ENCODE data around the gene ANK3. TPM values are rescaled to one million over a fixed set of nuclear protein-coding genes. Genes with fewer than 3 reads are reported as not detected.

ANK3 gene
- polyA plus RNA-seq, 4 donors = 115 to 159 (median 141) TPM

DNA sequence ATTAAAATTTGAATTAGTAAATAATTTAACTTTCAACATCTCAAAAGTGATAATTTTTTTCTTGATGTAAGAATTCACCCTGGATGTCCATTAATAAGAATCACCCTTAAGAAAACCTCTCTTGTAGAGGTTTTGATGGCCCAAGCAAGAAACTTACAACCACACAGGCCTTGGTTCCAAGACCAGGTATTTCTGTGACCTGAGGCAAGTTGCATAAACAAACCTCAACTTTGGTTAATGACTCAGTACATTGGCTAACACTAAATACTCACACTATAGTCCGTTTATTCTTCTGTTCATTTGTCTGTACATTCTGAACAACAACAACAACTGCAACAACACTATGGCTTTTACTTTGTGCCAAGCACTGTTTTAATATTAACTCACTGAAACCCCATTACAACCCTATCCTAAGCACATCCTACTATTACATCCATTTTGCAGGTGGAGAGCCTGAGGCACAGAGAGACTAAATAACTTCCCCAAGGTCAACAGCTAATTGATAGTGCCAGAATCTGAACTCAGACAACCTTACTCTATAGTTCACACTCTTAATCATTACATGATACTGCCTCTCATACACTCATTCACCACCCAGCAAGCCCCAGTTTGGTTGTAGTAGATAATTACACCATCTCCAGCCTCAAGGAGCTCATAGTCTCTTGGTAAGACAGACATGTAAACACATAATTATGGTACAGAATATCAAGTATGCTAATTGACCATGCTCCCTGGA is 6.6 kb downstream of the ANK3 start:
- no peak for DNase-seq (ENCODE audit: low read depth in 4 of 4, low spot score in 2 of 4)

DNA sequence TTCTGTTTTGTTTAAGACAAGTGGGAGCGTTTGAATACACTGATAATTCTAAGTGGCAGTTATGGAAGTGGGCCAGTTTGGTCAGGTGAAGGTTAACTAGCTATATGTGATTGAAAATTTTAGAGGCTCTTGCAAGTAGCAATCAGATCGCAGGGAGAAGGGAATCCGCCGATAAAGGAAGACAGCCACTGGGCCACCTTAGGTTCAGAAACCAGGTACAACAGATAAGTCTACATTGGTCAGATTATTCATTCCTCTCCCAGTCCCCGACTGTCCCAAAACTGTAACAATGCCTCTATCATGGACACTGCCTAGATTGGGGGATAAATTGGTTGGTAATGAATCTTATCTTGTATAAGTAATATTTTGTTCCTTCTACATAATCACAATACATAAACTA is 8.9 kb downstream of the ANK3 start:
- DNase-seq (ENCODE audit: low read depth in 4 of 4, low spot score in 2 of 4) = no peak

DNA sequence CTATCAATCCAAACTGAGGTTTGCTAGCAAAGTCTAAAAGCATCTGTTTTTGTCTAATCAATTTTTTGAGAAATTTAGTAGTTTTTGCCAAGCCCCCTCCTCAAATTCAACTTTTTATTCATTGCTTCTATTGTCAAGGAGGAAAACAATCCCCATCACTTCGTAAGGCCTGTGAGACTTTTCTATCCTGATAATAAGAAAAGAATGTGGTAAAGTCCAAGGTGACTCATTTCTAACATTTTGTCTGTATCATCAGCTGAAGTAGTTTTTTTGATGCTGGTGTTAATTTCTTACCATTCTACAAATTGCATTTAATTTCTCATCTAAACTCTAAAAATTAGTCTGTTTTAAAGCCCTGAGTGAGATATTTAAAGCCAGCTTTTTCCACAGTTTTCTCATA is 11.7 kb downstream of the ANK3 start:
- no peak for DNase-seq (ENCODE audit: low read depth in 4 of 4, low spot score in 2 of 4)

DNA sequence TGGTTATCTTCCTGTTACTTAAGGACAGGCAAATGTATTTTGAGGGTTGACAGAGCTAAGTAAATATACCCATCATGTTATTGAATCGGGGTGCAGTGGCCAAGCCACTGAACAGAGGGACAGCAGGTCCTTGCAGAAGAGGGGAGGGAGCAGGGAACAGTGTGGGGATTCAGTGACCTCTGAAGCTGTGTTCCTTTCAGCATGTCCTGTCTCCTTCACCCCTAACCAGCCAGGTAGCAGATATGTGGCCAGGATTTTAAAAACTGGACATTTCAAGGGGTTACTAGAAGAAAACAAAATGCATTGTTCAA is 12.7 kb downstream of the ANK3 start:
- DNase-seq (ENCODE audit: low read depth in 4 of 4, low spot score in 2 of 4) = no peak

DNA sequence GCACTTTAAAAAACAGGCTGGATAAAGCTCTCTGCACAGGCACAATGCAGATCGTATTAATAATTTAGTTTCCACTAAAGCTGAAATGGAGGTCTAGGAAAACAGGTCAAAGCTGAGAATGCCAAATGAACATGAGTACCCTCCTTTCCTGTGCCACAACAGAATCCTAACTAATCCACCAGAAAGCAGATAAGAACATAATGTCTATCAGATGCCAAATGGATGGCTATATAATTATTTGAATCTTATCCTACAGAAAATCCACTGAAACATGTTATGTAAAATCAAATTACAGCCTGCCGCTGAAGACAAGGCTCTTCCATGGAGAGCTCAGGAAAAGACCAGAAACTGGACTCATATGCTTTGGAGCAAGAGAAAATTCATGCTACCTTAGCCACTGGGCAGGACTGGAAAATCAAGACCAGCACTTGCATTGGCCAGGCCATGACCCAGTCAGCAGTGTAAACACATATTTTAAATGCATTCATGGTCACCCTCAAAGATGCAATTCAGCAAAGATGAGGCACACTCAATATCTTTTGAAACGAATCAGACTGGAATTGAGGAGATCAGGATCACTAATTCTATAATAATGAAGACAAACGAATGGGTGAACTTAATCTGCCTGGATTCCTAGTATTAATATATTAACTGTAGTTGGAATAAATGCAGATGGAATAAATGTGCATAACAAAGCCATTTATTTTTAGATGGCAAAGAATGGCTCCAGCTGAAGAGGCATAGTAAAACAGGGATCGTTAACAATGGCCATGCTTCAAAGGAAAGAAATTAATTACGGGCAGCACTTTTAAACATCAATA is 13.2 kb downstream of the ANK3 start:
- DNase-seq (ENCODE audit: low read depth in 4 of 4, low spot score in 2 of 4) = no peak

DNA sequence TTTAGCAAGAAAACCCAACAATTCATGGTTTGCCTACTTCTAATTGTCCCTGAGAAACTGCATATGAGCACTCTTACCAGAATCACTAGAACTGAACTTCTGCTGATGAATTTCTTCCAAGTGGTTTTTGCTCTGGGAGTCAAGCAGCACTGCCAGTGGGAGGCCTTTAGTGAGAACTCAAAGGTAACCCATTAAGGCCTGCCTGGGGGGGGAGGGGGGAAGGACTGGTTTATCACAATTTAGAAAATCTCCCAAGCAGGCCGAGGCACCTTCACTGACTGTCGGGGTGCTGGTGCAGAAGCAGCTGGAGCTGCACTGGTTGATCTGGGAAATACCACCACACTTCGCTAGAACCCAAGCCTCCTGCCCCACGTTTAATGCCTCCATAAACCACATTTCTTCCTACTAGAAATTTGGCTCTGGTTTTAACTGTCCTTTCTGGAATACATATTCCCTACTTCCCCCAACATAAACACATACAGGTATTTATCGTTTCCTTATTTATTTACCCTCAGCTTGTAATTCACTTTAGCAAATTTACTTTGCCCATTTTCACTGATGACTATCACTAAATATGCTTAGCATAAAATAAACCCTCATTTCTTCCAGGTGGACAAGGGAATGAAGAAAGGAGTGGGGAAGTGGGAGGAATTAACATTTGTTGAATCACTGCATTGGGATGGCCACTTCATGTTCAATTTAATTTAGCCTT is 14.2 kb downstream of the ANK3 start:
- DNase-seq (ENCODE audit: low read depth in 4 of 4, low spot score in 2 of 4) = no peak

DNA sequence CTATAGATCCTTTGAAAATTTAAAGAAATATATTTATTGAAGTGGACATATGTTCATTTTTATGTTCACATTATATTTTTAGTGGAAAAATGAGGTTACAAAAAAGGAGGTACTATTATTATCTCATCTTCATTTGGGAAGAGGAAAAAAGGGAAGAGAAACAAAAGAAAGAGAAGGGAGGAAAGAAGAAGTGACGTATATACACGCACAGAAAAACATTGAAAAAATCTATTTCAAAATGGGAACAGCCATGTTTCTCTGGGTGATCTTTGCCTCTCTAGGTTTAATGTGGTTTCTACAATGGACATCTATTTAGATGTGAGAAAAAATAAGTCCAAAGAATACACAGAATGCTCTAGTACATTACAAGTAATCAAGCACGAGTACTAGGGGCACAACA is 14.8 kb downstream of the ANK3 start:
- no peak for DNase-seq (ENCODE audit: low read depth in 4 of 4, low spot score in 2 of 4)

DNA sequence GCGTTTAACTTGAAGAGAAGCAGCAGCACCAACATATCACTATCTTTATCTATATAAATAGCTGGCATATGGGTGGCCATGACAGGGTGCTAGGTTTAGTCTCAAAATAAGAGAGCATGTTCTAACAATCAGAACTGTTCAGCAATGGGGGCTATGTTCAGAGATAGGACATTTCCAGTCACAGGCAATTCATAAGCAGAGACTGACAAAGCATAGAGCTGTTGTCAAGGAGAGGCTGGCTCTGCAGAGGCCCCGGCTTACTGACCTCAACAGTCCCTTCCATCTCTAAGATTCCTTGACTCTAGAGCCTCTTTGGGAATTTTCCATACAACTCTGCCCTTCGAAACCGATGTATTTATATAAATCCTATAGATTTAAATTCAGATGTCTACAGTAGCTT is 17.2 kb downstream of the ANK3 start:
- DNase-seq (ENCODE audit: low read depth in 4 of 4, low spot score in 2 of 4) = no peak

DNA sequence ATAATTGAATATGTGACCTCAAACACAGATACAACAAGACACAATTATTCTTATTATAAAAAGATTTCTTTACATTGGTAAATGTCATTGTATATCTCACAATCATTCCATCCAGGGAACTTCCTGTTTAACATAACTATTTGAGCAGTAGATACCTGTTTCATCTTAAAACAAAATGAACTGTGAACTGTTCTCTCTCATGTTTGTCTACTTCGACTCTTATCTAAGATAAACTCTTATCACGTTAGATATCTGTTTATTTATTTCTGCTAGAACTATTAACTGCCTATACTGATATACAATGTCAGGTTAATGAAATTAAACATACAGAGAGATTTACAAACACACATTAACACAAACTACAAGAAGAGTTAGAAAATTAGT is 20.1 kb downstream of the ANK3 start:
- no peak for DNase-seq (ENCODE audit: low read depth in 4 of 4, low spot score in 2 of 4)

DNA sequence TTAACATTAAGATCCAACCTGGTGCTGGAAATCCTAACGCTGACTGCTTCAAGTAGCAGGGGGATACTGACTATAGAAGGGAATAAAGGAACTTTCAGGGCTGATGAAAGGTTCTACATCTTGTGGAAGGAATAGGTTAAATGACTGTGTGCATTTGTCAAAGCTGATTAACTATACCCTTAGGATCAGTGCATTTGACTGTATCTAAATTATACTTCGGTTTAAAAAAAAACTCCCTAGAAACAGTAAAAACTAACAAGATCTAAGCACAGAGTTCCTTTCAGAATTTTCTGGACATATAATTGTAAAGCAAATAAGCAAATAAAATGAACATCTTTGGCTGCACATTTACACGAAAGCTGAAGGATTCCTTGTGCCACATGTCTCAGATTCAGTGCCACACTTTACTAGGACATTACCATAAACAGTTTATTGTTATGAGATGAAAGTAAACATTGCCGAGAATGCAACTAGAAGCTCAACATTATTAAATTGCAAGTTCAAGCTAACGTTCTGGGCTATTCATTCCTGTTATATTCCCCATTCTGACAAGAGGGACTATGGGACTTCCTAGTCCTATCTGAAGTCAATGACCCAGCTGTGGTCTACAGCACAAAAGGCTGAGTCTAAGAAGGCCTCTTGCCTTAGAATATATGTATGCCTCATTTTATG is 20.7 kb downstream of the ANK3 start:
- no peak for DNase-seq (ENCODE audit: low read depth in 4 of 4, low spot score in 2 of 4)

DNA sequence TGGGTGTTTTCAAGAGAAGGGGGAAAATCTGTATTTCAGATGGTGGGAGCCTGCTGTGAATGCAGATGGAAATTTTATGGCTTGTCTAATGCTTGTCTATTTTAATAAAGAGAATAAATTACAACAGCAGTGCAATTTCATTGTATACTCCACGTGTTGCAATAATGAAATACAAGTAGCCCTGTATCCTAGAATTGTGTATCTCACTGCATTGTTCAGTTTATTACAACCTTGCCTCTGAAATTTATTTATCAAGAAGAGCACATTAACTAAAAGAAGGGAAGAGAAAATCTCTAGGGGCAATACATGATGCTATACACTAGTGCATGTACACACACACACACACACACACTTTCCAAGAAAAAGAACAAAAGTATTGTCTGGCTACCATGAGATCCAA is 21.8 kb downstream of the ANK3 start:
- no peak for DNase-seq (ENCODE audit: low read depth in 4 of 4, low spot score in 2 of 4)

DNA sequence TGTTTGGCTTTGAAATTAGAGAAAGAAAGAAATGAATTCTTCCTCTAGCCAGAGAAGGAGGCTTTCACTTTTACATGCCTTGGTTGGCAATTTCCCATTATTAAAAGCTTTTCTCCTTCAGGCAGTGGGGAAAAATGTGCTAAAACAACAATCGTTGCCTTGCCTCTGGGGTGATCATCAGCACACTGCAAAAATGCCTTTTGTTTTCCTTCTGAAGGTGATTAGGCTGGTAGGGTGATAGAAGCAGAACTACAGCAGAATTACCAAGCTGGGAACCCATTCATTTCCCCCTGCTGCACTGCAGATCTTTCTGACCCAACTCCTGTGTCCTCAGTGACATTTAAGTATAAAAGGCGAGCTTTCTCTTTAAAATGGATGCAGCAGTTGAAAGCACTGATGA is 22.2 kb downstream of the ANK3 start:
- DNase-seq (ENCODE audit: low read depth in 4 of 4, low spot score in 2 of 4) = no peak

DNA sequence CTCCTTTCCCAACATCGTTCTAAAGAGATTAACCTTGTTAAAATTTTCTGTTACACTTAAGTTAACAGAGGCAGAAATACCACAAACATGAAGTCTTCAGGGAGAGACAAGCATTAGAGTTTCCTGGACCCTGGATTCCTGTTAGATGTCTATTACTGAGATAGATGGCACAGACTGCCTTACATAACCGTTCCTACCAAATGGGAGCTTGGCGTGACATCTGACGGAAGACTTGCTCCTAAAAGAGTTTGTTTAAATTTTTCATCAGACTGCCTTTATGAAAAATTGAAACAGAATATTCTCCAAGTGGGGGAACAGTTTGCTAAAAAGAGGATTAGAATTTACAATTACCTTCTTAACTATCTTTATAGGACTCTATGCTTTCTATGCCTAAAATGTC is 22.7 kb downstream of the ANK3 start:
- no peak for DNase-seq (ENCODE audit: low read depth in 4 of 4, low spot score in 2 of 4)

DNA sequence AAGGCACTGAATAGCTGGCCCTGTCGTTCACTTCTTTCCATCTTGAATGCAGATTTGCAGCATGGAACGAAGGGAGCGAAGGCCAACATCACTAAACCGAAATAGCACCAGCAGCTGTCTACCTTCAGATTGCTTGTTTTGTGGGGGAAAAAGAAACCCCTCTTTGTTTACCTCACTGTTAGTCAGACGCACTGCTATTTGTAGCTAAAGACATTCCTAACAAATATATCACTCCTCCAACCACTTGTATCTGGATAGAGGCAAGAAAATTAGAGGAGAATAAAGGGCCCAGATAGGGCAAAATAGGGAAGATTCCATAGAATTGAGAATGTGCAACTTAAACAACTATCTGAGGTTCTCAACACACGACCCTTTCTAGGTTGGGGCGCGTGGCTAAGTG is 26.5 kb downstream of the ANK3 start:
- no peak for DNase-seq (ENCODE audit: low read depth in 4 of 4, low spot score in 2 of 4)

DNA sequence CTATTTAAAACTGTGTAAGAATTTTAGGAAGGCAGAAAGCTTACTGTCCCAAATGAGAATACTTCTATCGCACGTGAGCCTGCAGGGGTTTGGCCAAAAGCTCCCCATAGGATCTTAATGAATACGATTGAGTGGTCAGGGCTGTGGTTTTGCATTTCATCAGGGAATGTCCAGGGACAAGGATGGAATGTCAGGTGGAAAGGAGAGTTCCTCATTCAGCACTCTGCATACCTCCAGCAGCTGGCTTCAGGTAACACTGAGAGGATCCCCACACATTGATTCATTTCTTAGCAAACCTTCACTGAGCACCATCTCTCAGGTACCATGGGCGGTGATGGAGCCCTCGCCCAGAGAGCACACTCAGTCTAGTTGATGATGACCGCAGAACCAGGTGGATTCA is 27.2 kb downstream of the ANK3 start:
- no peak for DNase-seq (ENCODE audit: low read depth in 4 of 4, low spot score in 2 of 4)

DNA sequence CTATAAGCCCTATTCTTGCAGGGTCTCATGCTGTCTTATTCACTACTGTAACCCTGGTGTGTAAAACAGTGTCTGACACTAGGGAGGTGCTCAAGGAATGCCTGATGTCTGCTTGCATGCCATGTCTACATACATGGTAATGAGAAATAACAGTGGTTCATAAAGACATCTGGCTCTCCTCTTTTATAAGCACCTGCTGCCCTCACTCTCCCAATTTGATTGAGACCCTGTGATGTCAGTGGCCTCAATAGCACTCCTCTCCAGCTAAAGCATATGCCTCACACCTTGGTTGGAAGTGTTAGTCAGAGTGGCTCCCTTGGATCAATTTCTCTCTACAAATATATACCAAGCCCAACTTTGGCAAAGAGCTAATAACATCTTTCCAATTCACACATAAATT is 30.6 kb downstream of the ANK3 start:
- DNase-seq (ENCODE audit: low read depth in 4 of 4, low spot score in 2 of 4) = no peak

DNA sequence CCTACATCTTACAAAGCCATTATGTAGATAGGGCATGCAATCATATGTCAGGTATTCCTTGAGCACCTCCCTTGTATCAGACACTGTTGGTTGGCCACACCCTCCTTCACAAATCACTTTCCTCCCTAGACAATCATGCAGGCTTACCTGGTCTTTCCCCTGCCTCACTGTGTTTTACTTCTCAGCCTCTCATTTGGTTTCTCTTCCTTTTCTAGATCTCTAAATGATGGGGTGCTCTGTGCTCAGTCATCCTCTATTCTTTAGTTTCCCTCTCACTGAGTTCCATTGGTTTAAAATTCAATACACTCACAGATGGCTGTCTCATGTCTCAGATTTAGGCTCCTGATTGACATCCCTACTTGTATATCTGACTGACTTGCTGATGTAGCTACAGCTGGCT is 31.4 kb downstream of the ANK3 start:
- no peak for DNase-seq (ENCODE audit: low read depth in 4 of 4, low spot score in 2 of 4)

DNA sequence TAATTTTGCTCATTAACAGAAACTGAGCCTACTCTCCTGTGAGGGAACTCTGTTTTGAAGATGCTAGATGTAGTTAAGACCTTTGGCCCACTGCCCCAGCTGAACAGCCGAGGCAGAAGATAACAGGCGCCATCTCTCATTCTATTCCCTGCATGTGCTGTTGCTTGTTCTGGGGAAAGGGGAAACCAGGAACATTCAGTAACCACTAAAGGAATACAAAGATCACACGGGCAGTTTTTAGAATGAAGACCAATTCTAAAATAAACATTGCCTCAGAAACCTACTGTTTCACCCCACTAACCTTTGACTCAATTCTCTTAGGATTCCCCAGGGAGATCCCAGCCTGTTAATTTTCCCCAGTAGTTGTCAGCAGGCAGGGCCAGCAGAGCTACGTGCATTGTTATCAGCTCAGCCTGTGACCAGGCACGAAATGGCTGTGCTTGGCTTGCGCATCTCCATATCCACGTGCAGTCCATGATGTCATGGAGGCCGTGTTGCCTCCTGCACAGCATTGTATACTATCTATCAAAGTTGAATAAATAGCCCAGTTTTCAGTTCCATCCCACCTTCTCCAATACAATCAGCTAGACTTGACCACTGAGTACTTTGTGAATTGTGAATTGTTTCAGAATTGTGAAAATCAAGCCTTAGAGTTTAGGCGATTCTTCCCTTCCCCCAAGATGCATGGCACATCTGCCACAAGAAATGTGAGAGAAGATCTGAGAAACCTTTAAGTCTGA is 36.0 kb downstream of the ANK3 start:
- no peak for DNase-seq (ENCODE audit: low read depth in 4 of 4, low spot score in 2 of 4)

DNA sequence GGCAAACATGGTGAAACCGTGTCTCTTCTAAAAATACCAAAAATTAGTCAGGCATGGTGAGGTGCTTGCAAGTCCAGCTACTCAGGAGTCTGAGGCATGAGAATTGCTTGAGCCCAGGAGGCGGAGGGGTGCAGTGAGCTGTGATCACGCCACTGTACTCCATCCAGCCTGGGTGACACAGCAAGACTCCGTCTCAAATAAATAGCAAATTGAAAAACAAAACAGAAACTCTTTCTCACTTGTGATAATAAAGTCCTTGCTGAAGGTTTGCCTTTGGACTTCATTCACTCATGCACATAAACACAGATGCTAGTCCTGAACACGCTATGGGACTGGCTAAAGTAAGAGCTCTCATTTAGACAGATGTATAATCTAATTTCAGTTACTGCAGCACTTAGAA is 37.6 kb downstream of the ANK3 start:
- DNase-seq (ENCODE audit: low read depth in 4 of 4, low spot score in 2 of 4) = no peak

DNA sequence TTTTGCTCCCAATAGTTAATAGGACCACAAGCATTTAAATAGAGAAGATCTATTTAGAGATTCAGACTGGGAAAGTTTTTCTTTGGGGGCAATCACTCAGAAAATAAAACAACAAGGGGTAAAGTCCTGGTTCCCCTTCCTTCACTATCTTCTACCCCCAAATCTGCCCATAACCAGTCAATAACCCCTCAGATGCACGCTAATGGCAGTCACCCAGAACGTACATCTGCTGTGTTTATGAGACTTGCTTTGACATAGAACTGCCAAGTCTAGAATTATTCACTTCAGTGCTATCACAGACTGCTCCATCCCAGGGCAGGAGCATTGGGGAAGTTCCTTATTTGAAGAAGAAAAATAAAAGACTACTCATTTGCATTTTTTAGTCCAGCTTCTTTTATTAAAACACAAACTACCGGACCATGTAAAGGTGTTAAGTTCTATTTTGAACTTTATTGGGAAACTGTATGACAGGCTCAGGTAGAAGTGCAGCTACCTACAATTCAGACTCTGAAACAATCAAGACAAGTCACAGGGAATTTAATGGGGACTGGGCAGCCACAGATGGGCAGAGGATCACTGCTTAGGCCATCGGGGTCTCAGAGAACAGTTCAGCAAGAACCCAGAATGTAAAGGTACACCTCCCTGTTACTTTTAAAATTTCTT is 38.4 kb downstream of the ANK3 start:
- DNase-seq (ENCODE audit: low read depth in 4 of 4, low spot score in 2 of 4) = no peak

Data from left renal cortex interstitium (tissue), 4 donors.